ENCODE data around the gene PCBP3. TPM values are rescaled to one million over a fixed set of nuclear protein-coding genes. Genes with fewer than 3 reads are reported as not detected.
"Not testable (repeated sequence)": the region's sequence is repeated elsewhere in the genome, so short reads cannot be mapped to it uniquely, and the experiment has no call there.

Gene PCBP3
- total RNA-seq, 1 experiment from 2014 or later, result not detected

GRCh38 chr21:45950740-45951515, 307.4 kb downstream of the PCBP3 start:
- TF ChIP-seq POLR2AphosphoS5 (IDR thresholded peaks at IDR 0.05; ENCODE audit: low read depth, low read length), result no peak
- TF ChIP-seq REST (IDR thresholded peaks at IDR 0.05; ENCODE audit: insufficient read depth in 1 of 2, low read depth in 2 of 2, low read length in 1 of 2), result no peak
- TF ChIP-seq SIN3A (IDR thresholded peaks at IDR 0.05; ENCODE audit: borderline replicate concordance, insufficient read depth, low read depth, low read length), result no peak
- TF ChIP-seq CTCF (IDR thresholded peaks at IDR 0.05), result no peak
- TF ChIP-seq TCF7L2 (IDR thresholded peaks at IDR 0.05; ENCODE audit: low read depth, low read length), result no peak
- in situ Hi-C loops (cut with HindIII; ENCODE audit: low pct_unique_long_range_greater_than_20kb, low sequenced_read_pairs) (no loop called here), intact Hi-C loops (cut with micrococcal nuclease; ENCODE audit: unreplicated experiment) (no loop called here)
- ChIA-PET CTCF (no interaction called here), POLR2A (no interaction called here)
- Histone ChIP-seq H3K4me3 (ENCODE audit: low read depth in 2 of 2, low read length in 2 of 2) (no peak overlapping the region), H3K27ac (ENCODE audit: low read length) (no peak overlapping the region), H3K4me1 (ENCODE audit: control insufficient read depth, insufficient read depth, low read length) (no peaks in the 10 kb centered on the region), H3K9me3 (ENCODE audit: control insufficient read depth, insufficient read depth, low read depth, low read length) (no peaks in the 10 kb centered on the region), H3K36me3 (ENCODE audit: control insufficient read depth, insufficient read depth, low read length) (no peaks in the 10 kb centered on the region), H3K27me3 (ENCODE audit: control insufficient read depth, insufficient read depth, low read length) (no peaks in the 10 kb centered on the region)
- ATAC-seq (peak; percentile 86), DNase-seq (ENCODE audit: low read depth, low spot score) (no peak)
- no TSS peak for BruUV-seq (replicated peaks)

DNA sequence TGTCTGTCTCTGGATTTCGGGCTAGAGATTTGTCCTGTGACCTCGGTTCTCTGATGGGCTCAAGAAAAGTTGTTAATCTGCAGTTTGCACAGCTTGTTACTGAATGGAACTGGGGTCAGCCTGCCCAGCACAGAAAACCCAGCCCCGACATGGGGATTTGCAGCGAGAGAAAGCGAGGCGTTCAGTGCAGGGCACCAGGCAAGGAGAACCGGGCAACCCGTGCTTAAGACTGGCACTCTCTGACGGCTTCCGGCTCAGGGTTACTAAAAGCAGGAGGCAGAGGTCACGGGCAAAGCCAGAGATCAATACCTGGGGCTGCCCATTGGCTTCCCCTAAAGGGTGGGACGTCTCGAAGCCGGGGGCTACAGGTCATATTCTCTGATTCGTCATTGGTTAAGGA, 308.2 kb downstream of the PCBP3 start:
- H3K4me3 ChIP-seq (ENCODE audit: low read depth in 2 of 2, low read length in 2 of 2), result no peak overlapping the region
- ChIA-PET POLR2A (no interaction called here), CTCF (no interaction called here)
- BruUV-seq (replicated peaks), result no TSS peak
- DNase-seq (ENCODE audit: low read depth, low spot score), result no peak
- no peaks in the 10 kb centered on the region for H3K4me1 ChIP-seq (ENCODE audit: control insufficient read depth, insufficient read depth, low read length)
- no peaks in the 10 kb centered on the region for H3K9me3 ChIP-seq (ENCODE audit: control insufficient read depth, insufficient read depth, low read depth, low read length)
- TF ChIP-seq REST (IDR thresholded peaks at IDR 0.05; ENCODE audit: insufficient read depth in 1 of 2, low read depth in 2 of 2, low read length in 1 of 2), result no peak
- TF ChIP-seq POLR2AphosphoS5 (IDR thresholded peaks at IDR 0.05; ENCODE audit: low read depth, low read length), result no peak
- intact Hi-C loops (cut with micrococcal nuclease; ENCODE audit: unreplicated experiment), result no loop called here
- no peaks in the 10 kb centered on the region for H3K36me3 ChIP-seq (ENCODE audit: control insufficient read depth, insufficient read depth, low read length)
- no peaks in the 10 kb centered on the region for H3K27me3 ChIP-seq (ENCODE audit: control insufficient read depth, insufficient read depth, low read length)
- in situ Hi-C loops (cut with HindIII; ENCODE audit: low pct_unique_long_range_greater_than_20kb, low sequenced_read_pairs), result no loop called here
- no peak for ATAC-seq
- no peak overlapping the region for H3K27ac ChIP-seq (ENCODE audit: low read length)

- H3K36me3 ChIP-seq (ENCODE audit: control insufficient read depth, insufficient read depth, low read length); H3K9me3 ChIP-seq (ENCODE audit: control insufficient read depth, insufficient read depth, low read depth, low read length); ATAC-seq; H3K27me3 ChIP-seq (ENCODE audit: control insufficient read depth, insufficient read depth, low read length); BruUV-seq (replicated peaks); H3K4me1 ChIP-seq (ENCODE audit: control insufficient read depth, insufficient read depth, low read length); POLR2A ChIA-PET; in situ Hi-C loops (cut with HindIII; ENCODE audit: low pct_unique_long_range_greater_than_20kb, low sequenced_read_pairs); DNase-seq (ENCODE audit: low read depth, low spot score); H3K27ac ChIP-seq (ENCODE audit: low read length); intact Hi-C loops (cut with micrococcal nuclease; ENCODE audit: unreplicated experiment); H3K4me3 ChIP-seq (ENCODE audit: low read depth in 2 of 2, low read length in 2 of 2); CTCF ChIA-PET: not testable (repeated sequence)
Observed at GRCh38 chr21:45952527-45952926, 309.0 kb downstream of the PCBP3 start.

Data from Panc1 (cell line).